Right atrium auricular region (tissue), 2 donors: Measurements from ENCODE around the gene RYR3. TPM values are rescaled to one million over a fixed set of nuclear protein-coding genes. Genes with fewer than 3 reads are reported as not detected.
A peak's percentile ranks its signal among the peaks of the same experiment; 100 is the strongest.

Experiments used
- DNase-seq: peaks from one replicate; pipeline ENCODE4 v3.0.0-alpha.2; 2019; ENCODE audit warnings: low spot score
- H3K27ac ChIP-seq, 2 donors: fragments of 200-600 bp; sonication (generic); 1 replicate in 1 of 2; 2 replicates in 1 of 2; pipeline ENCODE4 v1.5.1; 2016 to 2019
- H3K27me3 ChIP-seq, 2 donors: fragments of 200-600 bp; sonication (generic); one replicate each; pipeline versions ENCODE4 v1.5.1 to v1.6.0; 2017 to 2019
- H3K36me3 ChIP-seq: fragments of 200-600 bp; sonication (generic); one replicate; pipeline ENCODE4 v1.5.1; 2016
- H3K4me1 ChIP-seq, 2 donors: fragments of 200-600 bp; sonication (generic); one replicate each; pipeline versions ENCODE4 v1.5.1 to v1.6.0; 2017 to 2019
- H3K4me3 ChIP-seq, 2 donors: fragments of 200-600 bp; sonication (generic); 1 replicate in 1 of 2; 2 replicates in 1 of 2; pipeline ENCODE4 v1.5.1; 2017 to 2019; ENCODE audit warnings: mild to moderate bottlenecking in 1 of 2, moderate library complexity in 1 of 2
- H3K9me3 ChIP-seq, 2 donors: fragments of 200-600 bp; sonication (generic); one replicate each; pipeline ENCODE4 v1.5.1; 2019
- total RNA-seq, 2 donors: library from RNA; depleted of rRNA; stranded (reverse); fragments of >200 nt; gene quantifications; one replicate each; pipeline ENCODE4 v1.1.0, GENCODE V29; 2016
- TF ChIP-seq, protein P1 (sequence below), 2 donors: fragments of 200-600 bp; sonication (generic); IDR thresholded peaks; one replicate each; pipeline ENCODE4 v1.5.1; 2019; ENCODE audit warnings: antibody characterized with exemption in 2 of 2

Gene RYR3
- total RNA-seq, 2 donors from 2014 or later = 0.08 to 0.11 TPM

DNA sequence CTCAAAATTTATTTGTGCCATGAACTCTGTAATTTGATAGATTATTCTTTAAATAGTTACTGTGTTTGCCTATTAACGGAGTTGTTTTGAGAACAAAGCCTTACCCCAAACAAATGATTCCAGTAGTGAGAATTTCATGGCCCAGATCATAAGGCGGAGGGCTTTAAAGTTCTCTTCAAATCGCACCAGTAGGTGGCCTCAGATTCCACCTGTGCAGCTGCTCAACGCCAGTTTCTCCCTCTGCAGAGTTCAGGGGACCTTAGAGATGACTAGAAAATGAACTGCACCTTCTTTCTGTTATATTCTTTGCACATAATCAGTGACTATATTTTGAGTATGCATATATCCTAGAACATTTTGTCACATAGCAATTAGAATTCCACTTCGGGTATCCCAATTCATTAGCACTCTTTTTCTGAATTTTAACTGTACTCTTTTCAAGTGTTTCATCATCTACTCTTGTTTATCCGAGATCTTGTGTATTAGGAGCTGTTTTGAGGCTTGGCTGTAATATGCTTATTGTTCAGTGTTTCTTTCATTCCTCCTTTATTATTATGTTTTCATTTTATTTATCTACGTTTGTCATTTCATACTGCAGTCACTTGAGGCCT, 425.0 kb downstream of the RYR3 start:
- Histone ChIP-seq H3K9me3 (no peaks in the 10 kb centered on the region), H3K27ac (no peak overlapping the region), H3K4me3 (no peak overlapping the region), H3K27me3 (no peaks in the 10 kb centered on the region), H3K4me1 (no peaks in the 10 kb centered on the region), H3K36me3 (no peaks in the 10 kb centered on the region)
- TF ChIP-seq, protein P1, sequence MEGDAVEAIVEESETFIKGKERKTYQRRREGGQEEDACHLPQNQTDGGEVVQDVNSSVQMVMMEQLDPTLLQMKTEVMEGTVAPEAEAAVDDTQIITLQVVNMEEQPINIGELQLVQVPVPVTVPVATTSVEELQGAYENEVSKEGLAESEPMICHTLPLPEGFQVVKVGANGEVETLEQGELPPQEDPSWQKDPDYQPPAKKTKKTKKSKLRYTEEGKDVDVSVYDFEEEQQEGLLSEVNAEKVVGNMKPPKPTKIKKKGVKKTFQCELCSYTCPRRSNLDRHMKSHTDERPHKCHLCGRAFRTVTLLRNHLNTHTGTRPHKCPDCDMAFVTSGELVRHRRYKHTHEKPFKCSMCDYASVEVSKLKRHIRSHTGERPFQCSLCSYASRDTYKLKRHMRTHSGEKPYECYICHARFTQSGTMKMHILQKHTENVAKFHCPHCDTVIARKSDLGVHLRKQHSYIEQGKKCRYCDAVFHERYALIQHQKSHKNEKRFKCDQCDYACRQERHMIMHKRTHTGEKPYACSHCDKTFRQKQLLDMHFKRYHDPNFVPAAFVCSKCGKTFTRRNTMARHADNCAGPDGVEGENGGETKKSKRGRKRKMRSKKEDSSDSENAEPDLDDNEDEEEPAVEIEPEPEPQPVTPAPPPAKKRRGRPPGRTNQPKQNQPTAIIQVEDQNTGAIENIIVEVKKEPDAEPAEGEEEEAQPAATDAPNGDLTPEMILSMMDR (IDR thresholded peaks at IDR 0.05) = peak in 1 of 2 donors; percentile 60
- DNase-seq = no peak

GRCh38 chr15:33737687-33738601, 427.2 kb downstream of the RYR3 start:
- TF ChIP-seq, protein P1 (IDR thresholded peaks at IDR 0.05) = peak; percentile 56 to 80
- no peaks in the 10 kb centered on the region for H3K36me3 ChIP-seq
- H3K4me1 ChIP-seq = no peaks in the 10 kb centered on the region
- no peak for DNase-seq
- no peak overlapping the region for H3K27ac ChIP-seq
- H3K4me3 ChIP-seq = no peak overlapping the region
- H3K9me3 ChIP-seq = no peaks in the 10 kb centered on the region
- no peaks in the 10 kb centered on the region for H3K27me3 ChIP-seq

DNA sequence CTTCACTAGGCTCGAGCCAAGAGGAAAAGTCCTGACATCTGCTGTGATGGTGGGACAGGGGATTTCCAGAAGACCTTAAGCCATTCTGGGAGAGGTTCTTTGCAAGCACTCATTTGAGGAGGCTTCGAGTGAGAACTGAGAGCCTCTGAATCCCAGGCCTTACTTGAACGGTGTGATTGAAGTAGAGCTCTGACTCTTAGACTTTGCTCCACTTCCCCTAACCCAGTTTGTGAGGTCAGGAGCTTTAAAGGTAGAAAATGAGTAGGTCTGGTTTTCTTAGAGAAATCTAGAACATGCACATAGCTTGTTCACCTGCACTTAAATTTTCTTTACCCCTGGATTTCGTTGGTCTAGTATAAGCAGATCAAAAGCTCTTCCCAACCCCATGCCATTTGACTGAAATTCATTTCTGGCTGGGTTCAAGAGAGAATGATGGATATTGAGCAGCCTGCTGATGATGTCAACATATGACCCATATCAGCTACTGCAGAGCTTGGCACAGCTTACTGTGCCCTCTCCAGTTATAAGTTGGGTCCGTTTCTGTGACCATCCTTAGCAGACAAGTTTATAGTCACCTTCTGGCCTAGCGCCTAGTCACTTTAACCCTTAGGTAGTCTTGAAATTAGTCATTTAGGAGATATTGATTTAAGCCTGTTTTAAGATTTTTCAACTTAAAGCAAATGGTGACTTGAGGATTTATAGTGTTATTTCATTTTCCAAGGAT, 428.3 kb downstream of the RYR3 start:
- H3K9me3 ChIP-seq = no peaks in the 10 kb centered on the region
- H3K4me1 ChIP-seq = no peaks in the 10 kb centered on the region
- no peak overlapping the region for H3K27ac ChIP-seq
- H3K27me3 ChIP-seq = no peaks in the 10 kb centered on the region
- H3K4me3 ChIP-seq = no peak overlapping the region
- DNase-seq = no peak
- no peaks in the 10 kb centered on the region for H3K36me3 ChIP-seq
- TF ChIP-seq, protein P1 (IDR thresholded peaks at IDR 0.05) = no peak

- Histone ChIP-seq H3K9me3 (no peaks in the 10 kb centered on the region), H3K27me3 (no peaks in the 10 kb centered on the region), H3K4me1 (no peaks in the 10 kb centered on the region), H3K27ac (no peak overlapping the region), H3K4me3 (no peak overlapping the region), H3K36me3 (no peaks in the 10 kb centered on the region)
- TF ChIP-seq, protein P1 (IDR thresholded peaks at IDR 0.05) = no peak
- no peak for DNase-seq
These were observed 431.5 kb downstream of the RYR3 start for GRCh38 chr15:33742306-33742705.

- no peak overlapping the region for H3K27ac ChIP-seq
- no peaks in the 10 kb centered on the region for H3K9me3 ChIP-seq
- H3K4me1 ChIP-seq = no peaks in the 10 kb centered on the region
- no peak for DNase-seq
- no peak overlapping the region for H3K4me3 ChIP-seq
- no peaks in the 10 kb centered on the region for H3K27me3 ChIP-seq
- TF ChIP-seq, protein P1 (IDR thresholded peaks at IDR 0.05) = no peak
- H3K36me3 ChIP-seq = no peaks in the 10 kb centered on the region
These were observed 432.0 kb downstream of the RYR3 start for GRCh38 chr15:33742800-33743199.
